Smooth muscle cell (in vitro differentiated cells): ENCODE data around the gene PTPRM. TPM values are rescaled to one million over a fixed set of nuclear protein-coding genes. Genes with fewer than 3 reads are reported as not detected.

Experiments
- DNase-seq: peaks from one replicate; lab custom pipeline; 2025; ENCODE audit not compliant: unreplicated experiment; lab: John Stamatoyannopoulos, UW
- H2AFZ ChIP-seq: fragments of 200-600 bp; sonication (generic); 2 replicates; pipeline ENCODE4 v1.6.0; 2016; ENCODE audit warnings: antibody characterized with exemption, low read depth, mild to moderate bottlenecking
- H3F3A ChIP-seq: fragments of 200-600 bp; sonication (generic); 2 replicates; pipeline ENCODE4 v1.6.0; 2017; ENCODE audit warnings: antibody characterized with exemption, low read depth
- H3K27ac ChIP-seq: fragments of 200-600 bp; sonication (generic); 2 replicates; pipeline ENCODE4 v1.5.1; 2016; ENCODE audit warnings: low read depth, mild to moderate bottlenecking
- H3K27me3 ChIP-seq: fragments of 200-600 bp; sonication (generic); 2 replicates; pipeline ENCODE4 v1.6.1; 2016; ENCODE audit warnings: low read depth, mild to moderate bottlenecking
- H3K36me3 ChIP-seq: fragments of 200-600 bp; sonication (generic); 2 replicates; pipeline ENCODE4 v1.5.1; 2016; ENCODE audit warnings: low read depth
- H3K4me1 ChIP-seq: fragments of 200-600 bp; sonication (generic); 2 replicates; pipeline ENCODE4 v1.5.1; 2016; ENCODE audit warnings: low read depth
- H3K4me2 ChIP-seq: fragments of 200-600 bp; sonication (generic); 2 replicates; pipeline ENCODE4 v1.6.0; 2016; ENCODE audit warnings: mild to moderate bottlenecking
- H3K4me3 ChIP-seq: fragments of 200-600 bp; sonication (generic); 2 replicates; pipeline ENCODE4 v1.5.1; 2016; ENCODE audit warnings: mild to moderate bottlenecking
- H3K79me2 ChIP-seq: fragments of 200-600 bp; sonication (generic); 2 replicates; pipeline ENCODE4 v1.6.0; 2016; ENCODE audit warnings: low read depth, mild to moderate bottlenecking
- H3K9ac ChIP-seq: fragments of 200-600 bp; sonication (generic); 2 replicates; pipeline ENCODE4 v1.6.0; 2016; ENCODE audit warnings: low read depth
- H3K9me3 ChIP-seq: fragments of 200-600 bp; sonication (generic); replicated peaks from 2 replicates; pipeline ENCODE4 v1.5.1; 2016; ENCODE audit warnings: low read depth
- H4K20me1 ChIP-seq: fragments of 200-600 bp; sonication (generic); 2 replicates; pipeline ENCODE4 v1.6.0; 2016; ENCODE audit warnings: low read depth
- WGBS: methylation state at CpG from one replicate; pipeline ENCODE4 v1.1.7; 2016; ENCODE audit warnings: low lambda C conversion rate; 5-methylcytosine and 5-hydroxymethylcytosine counted together
- polyA plus RNA-seq: library from polyadenylated mRNA; unstranded; fragments of >200 nt; fragmentation: Nextera tagmentation; extraction: Ambion mirVana; gene quantifications from 2 replicates; pipeline ENCODE4 v1.2.1, GENCODE V29; 2016
- total RNA-seq: library from RNA; depleted of rRNA; stranded (reverse); fragments of >200 nt; gene quantifications from 2 replicates; pipeline ENCODE4 v1.2.3, GENCODE V29; 2014
- TF ChIP-seq, protein P1 (sequence below): fragments of 200-600 bp; sonication (generic); IDR thresholded peaks from 2 replicates; pipeline ENCODE4 v1.5.1; 2017; ENCODE audit warnings: borderline replicate concordance, mild to moderate bottlenecking, antibody characterized with exemption; ENCODE audit not compliant: insufficient read depth, poor library complexity, severe bottlenecking

PTPRM gene
- total and polyA plus RNA-seq, 2 experiments from 2014 or later, result 57.5 to 115 TPM

DNA sequence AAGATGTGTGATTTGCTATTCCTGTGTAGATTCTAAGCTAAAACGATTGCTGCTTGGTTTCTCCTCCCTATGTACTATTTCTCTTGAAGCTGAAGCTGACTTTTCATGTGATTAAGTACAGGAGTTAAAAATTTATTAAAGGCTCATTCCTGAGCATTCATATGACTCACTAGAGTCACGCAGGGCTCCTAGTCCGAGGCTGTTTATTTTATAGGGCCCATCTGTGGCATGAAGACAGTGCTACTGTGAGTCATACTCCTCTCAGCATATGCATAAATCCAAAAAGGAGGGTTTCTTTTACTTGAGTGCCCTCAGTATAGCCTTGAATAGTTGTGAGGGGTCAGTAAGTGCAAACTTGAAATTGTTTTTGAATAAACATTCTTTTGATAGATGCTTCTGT, 378.8 kb downstream of the PTPRM start:
- Histone ChIP-seq H3K9me3 (no peaks in the 10 kb centered on the region), H3K27ac (peak overlapping the region; percentile 99), H3K9ac (peak overlapping the region; percentile 91), H2AFZ (no peak overlapping the region), H3F3A (peaks cover 10% of the 10 kb centered on the region), H3K27me3 (no peaks in the 10 kb centered on the region), H4K20me1 (no peaks in the 10 kb centered on the region), H3K4me1 (peaks cover 9% of the 10 kb centered on the region), H3K79me2 (no peaks in the 10 kb centered on the region), H3K36me3 (no peaks in the 10 kb centered on the region), H3K4me2 (peak overlapping the region; percentile 82), H3K4me3 (peak overlapping the region; percentile 27)
- 2% methylated on average over 3 of the region's 3 CpGs for WGBS
- no peak for DNase-seq
- TF ChIP-seq, protein P1, sequence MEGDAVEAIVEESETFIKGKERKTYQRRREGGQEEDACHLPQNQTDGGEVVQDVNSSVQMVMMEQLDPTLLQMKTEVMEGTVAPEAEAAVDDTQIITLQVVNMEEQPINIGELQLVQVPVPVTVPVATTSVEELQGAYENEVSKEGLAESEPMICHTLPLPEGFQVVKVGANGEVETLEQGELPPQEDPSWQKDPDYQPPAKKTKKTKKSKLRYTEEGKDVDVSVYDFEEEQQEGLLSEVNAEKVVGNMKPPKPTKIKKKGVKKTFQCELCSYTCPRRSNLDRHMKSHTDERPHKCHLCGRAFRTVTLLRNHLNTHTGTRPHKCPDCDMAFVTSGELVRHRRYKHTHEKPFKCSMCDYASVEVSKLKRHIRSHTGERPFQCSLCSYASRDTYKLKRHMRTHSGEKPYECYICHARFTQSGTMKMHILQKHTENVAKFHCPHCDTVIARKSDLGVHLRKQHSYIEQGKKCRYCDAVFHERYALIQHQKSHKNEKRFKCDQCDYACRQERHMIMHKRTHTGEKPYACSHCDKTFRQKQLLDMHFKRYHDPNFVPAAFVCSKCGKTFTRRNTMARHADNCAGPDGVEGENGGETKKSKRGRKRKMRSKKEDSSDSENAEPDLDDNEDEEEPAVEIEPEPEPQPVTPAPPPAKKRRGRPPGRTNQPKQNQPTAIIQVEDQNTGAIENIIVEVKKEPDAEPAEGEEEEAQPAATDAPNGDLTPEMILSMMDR, result no peak

DNA sequence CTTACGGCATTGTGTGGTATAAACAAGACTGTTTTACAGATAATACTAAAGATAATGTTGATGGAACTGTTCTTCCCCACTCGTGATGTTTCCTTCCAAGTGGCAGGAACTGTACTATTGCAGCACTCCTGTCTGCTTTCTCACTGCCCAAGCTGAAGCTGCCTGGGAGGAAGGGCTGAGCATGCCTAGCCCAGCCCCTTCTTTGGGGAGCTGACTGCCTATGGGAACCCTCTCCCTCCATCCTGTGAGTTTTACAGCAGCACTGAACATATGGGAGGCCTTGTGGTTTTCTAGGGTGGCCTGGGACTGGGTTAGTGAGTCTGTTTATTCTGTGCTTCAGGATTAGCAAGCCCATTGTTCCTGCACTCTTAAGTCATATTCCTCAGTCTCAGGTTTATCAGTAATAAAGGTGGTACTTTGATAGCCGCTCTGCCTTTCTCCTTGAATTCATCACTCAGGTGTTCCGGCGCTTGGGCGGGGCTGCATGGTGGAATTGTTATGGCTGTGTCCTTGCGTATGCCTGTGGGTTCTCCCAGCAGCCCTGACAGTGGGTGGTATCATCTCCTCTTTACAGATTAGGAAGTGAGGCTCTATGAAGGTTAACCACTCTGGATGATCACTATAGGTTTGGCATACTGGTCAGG, 379.7 kb downstream of the PTPRM start:
- Histone ChIP-seq H3K27me3 (no peaks in the 10 kb centered on the region), H3K4me1 (peaks cover 9% of the 10 kb centered on the region), H3K9ac (peak overlapping the region; percentile 91), H2AFZ (peak overlapping the region; percentile 62), H3F3A (peaks cover 10% of the 10 kb centered on the region), H4K20me1 (no peaks in the 10 kb centered on the region), H3K36me3 (no peaks in the 10 kb centered on the region), H3K27ac (peak overlapping the region; percentile 99), H3K4me3 (peak overlapping the region; percentile 27), H3K79me2 (no peaks in the 10 kb centered on the region), H3K9me3 (no peaks in the 10 kb centered on the region), H3K4me2 (peak overlapping the region; percentile 82)
- peak; percentile 30 for DNase-seq
- 54% methylated on average over 7 of the region's 7 CpGs for WGBS
- TF ChIP-seq, protein P1, result no peak

DNA sequence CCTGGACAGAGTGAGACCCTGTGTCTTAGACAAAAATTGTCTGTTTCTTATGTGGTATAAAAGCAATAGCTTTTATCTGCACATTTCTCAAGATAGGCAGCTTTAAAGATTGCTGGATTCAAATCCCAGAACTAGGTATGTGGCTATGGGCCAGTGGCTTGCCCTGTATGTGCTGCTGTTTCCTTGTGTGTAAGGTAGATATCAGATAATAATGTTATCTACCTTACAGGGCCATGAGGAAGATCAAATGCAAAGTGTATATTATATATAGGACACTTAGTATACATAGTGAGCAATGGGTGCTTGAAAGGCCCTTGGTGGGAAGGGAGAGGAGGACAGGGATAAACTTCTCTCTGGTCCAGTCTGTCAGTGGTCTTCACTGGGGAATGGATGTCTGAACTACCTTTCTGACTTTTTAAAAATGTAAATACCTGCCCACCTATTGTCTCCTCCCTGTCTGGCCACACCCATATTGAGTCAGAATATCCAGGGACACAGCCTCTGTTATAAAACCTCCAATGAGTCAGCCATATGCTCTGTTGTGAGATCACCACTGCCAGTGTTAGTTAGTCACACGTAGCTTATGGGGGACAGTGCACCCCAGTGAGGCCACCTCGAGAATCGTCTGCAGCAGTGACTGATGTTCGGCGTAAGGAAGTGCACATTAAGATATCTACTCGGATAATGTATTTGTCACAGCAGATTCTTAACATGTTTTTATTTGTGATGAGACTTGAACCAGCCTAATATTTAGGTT, 383.4 kb downstream of the PTPRM start:
- H2AFZ ChIP-seq, result no peak overlapping the region
- H3K79me2 ChIP-seq, result no peaks in the 10 kb centered on the region
- no peak for DNase-seq
- TF ChIP-seq, protein P1, result no peak
- no peaks in the 10 kb centered on the region for H4K20me1 ChIP-seq
- 38% methylated on average over 6 of the region's 6 CpGs for WGBS
- H3K36me3 ChIP-seq, result no peaks in the 10 kb centered on the region
- H3K4me3 ChIP-seq, result no peak overlapping the region
- peaks cover 8% of the 10 kb centered on the region for H3F3A ChIP-seq
- no peaks in the 10 kb centered on the region for H3K9me3 ChIP-seq
- H3K27me3 ChIP-seq, result no peaks in the 10 kb centered on the region
- H3K9ac ChIP-seq, result peak overlapping the region; percentile 54
- H3K4me1 ChIP-seq, result peaks cover 7% of the 10 kb centered on the region
- H3K4me2 ChIP-seq, result peak overlapping the region; percentile 20
- peak overlapping the region; percentile 73 for H3K27ac ChIP-seq
